IMR-90 (cell line): ENCODE data around the gene G6PC2. TPM values are rescaled to one million over a fixed set of nuclear protein-coding genes. Genes with fewer than 3 reads are reported as not detected.

Experiments
- ATAC-seq: fragments of 200-7000 bp; cut with Tn5 transposase; 2 replicates; pipeline ENCODE4 v1.9.1; 2020; ENCODE audit warnings: low read depth, mild to moderate bottlenecking, moderate library complexity
- BruUV-seq: library from RNA; stranded (reverse); fragments of 400-500 nt; replicated peaks from 2 replicates; lab custom pipeline; 2021; lab: Mats Ljungman, UMichigan
- CTCF ChIA-PET: fragments of 300-600 bp; formaldehyde crosslinking; extraction: SDS; loops from one replicate; lab custom pipeline; 2021; ENCODE audit warnings: antibody characterized with exemption; lab: Yijun Ruan, JAX
- POLR2A ChIA-PET: fragments of 300-600 bp; sonication (Branson Sonifier 250); formaldehyde crosslinking; loops from one replicate; lab custom pipeline; 2022; ENCODE audit warnings: antibody characterized with exemption; ENCODE audit not compliant: unreplicated experiment; lab: Charles Lee
- DNase-seq: peaks from one replicate; pipeline ENCODE4 v3.0.0; 2013
- H2AFZ ChIP-seq: replicated peaks from 2 replicates; pipeline ENCODE3; 2013; ENCODE audit warnings: low read length, mild to moderate bottlenecking; ENCODE audit not compliant: poor library complexity
- H2AK5ac ChIP-seq: 2 replicates; pipeline ENCODE4 v1.6.1; 2013; ENCODE audit warnings: low read depth, low read length, inconsistent platforms
- H2AK9ac ChIP-seq: replicated peaks from 2 replicates; pipeline ENCODE3; 2013; ENCODE audit warnings: mild to moderate bottlenecking, low read depth, low read length, moderate library complexity; ENCODE audit not compliant: poor library complexity
- H2BK120ac ChIP-seq: 2 replicates; pipeline ENCODE4 v1.6.1; 2013; ENCODE audit warnings: low read depth, low read length, inconsistent platforms
- H2BK15ac ChIP-seq: 3 replicates; pipeline ENCODE4 v1.6.1; 2013; ENCODE audit warnings: low read depth, low read length, inconsistent platforms
- H2BK20ac ChIP-seq: 2 replicates; pipeline ENCODE4 v1.6.1; 2013; ENCODE audit warnings: low read depth, mild to moderate bottlenecking, inconsistent platforms, low read length, moderate library complexity
- H2BK5ac ChIP-seq: 2 replicates; pipeline ENCODE4 v1.6.1; 2013; ENCODE audit warnings: mild to moderate bottlenecking, low read depth, low read length, inconsistent platforms; ENCODE audit not compliant: poor library complexity, severe bottlenecking
- H3K14ac ChIP-seq: replicated peaks from 2 replicates; pipeline ENCODE4 v1.6.1; 2013; ENCODE audit warnings: low read depth, low read length, inconsistent platforms
- H3K18ac ChIP-seq: 2 replicates; pipeline ENCODE4 v1.6.1; 2013; ENCODE audit warnings: low read depth, low read length, control low read depth
- H3K23ac ChIP-seq: 2 replicates; pipeline ENCODE4 v1.6.1; 2013; ENCODE audit warnings: low read depth, low read length, inconsistent platforms
- H3K27ac ChIP-seq: 2 replicates; pipeline ENCODE4 v1.5.1; 2013; ENCODE audit warnings: mild to moderate bottlenecking, control low read depth, low read length; ENCODE audit not compliant: insufficient read depth
- H3K27me3 ChIP-seq: 2 replicates; pipeline ENCODE4 v1.6.1; 2013; ENCODE audit warnings: low read length; ENCODE audit not compliant: control insufficient read depth, insufficient read depth
- H3K36me3 ChIP-seq: 2 replicates; pipeline ENCODE4 v1.6.1; 2013; ENCODE audit warnings: low read length, mixed read lengths; ENCODE audit not compliant: control insufficient read depth, insufficient read depth
- H3K4ac ChIP-seq: 2 replicates; pipeline ENCODE4 v1.6.1; 2013; ENCODE audit warnings: low read depth, low read length, inconsistent platforms
- H3K4me1 ChIP-seq: 2 replicates; pipeline ENCODE4 v1.6.1; 2013; ENCODE audit warnings: low read length, mixed read lengths; ENCODE audit not compliant: control insufficient read depth, insufficient read depth
- H3K4me2 ChIP-seq: 2 replicates; pipeline ENCODE4 v1.6.1; 2013; ENCODE audit warnings: low read depth, mild to moderate bottlenecking, control low read depth, low read length, moderate library complexity
- H3K4me3 ChIP-seq: 2 replicates; pipeline ENCODE4 v1.5.1; 2013; ENCODE audit warnings: low read depth, mild to moderate bottlenecking, control low read depth, low read length, moderate library complexity; ENCODE audit not compliant: insufficient read depth
- H3K56ac ChIP-seq: 2 replicates; pipeline ENCODE4 v1.6.1; 2013; ENCODE audit warnings: low read length, inconsistent platforms; ENCODE audit not compliant: insufficient read depth; ENCODE audit errors: extremely low read depth
- H3K79me1 ChIP-seq, 2 experiments: 2 replicates each; pipeline ENCODE4 v1.6.1; 2013; ENCODE audit warnings: low read length in 2 of 2, inconsistent platforms in 1 of 2, low read depth in 1 of 2
- H3K9ac ChIP-seq: 2 replicates; pipeline ENCODE4 v1.6.1; 2013; ENCODE audit warnings: low read depth, low read length, control low read depth
- H3K9me1 ChIP-seq: 2 replicates; pipeline ENCODE4 v1.6.1; 2013; ENCODE audit warnings: low read length, inconsistent platforms; ENCODE audit not compliant: insufficient read depth
- H3K9me3 ChIP-seq: 2 replicates; pipeline ENCODE4 v1.6.1; 2013; ENCODE audit warnings: low read length; ENCODE audit not compliant: control insufficient read depth, insufficient read depth
- H4K20me1 ChIP-seq: 2 replicates; pipeline ENCODE4 v1.6.1; 2013; ENCODE audit warnings: low read length, inconsistent platforms; ENCODE audit not compliant: insufficient read depth
- H4K5ac ChIP-seq: 2 replicates; pipeline ENCODE4 v1.6.1; 2013; ENCODE audit warnings: mild to moderate bottlenecking, low read depth, low read length, control low read depth
- H4K8ac ChIP-seq, 2 experiments: 2 replicates each; pipeline ENCODE4 v1.6.1; 2013; ENCODE audit warnings: low read depth in 2 of 2, low read length in 2 of 2, control low read depth in 1 of 2, inconsistent platforms in 1 of 2
- H4K91ac ChIP-seq: 2 replicates; pipeline ENCODE4 v1.6.1; 2013; ENCODE audit warnings: low read depth, low read length, inconsistent platforms; ENCODE audit not compliant: insufficient read depth
- CEBPB ChIP-seq: IDR thresholded peaks from 2 replicates; pipeline ENCODE4 v1.6.1; 2012; ENCODE audit warnings: low read depth, low read length, improper control_type of control experiment
- FOS ChIP-seq: fragments of 150-350 bp; IDR thresholded peaks from 2 replicates; pipeline ENCODE4 v1.6.1; 2016; ENCODE audit warnings: low read depth, low read length
- RAD21 ChIP-seq: IDR thresholded peaks from 2 replicates; pipeline ENCODE4 v1.6.1; 2012; ENCODE audit warnings: low read length, improper control_type of control experiment
- RFX5 ChIP-seq: IDR thresholded peaks from 2 replicates; pipeline ENCODE4 v1.8.0; 2012; ENCODE audit warnings: low read depth, mild to moderate bottlenecking, low read length, moderate library complexity
- WGBS, 2 experiments: methylation state at CpG; one replicate each; pipeline versions ENCODE4 v1.1.5 to v1.1.7; 2013; ENCODE audit warnings: missing lambda C conversion rate in 2 of 2; ENCODE audit not compliant: insufficient read length in 1 of 2; ENCODE audit errors: extremely low coverage in 2 of 2; 5-methylcytosine and 5-hydroxymethylcytosine counted together
- dilution Hi-C: fragments of 300-500 bp; cut with HindIII; formaldehyde crosslinking; loops from one replicate; pipeline ENCODE4 v1.14.3; 2018; ENCODE audit warnings: low sequenced_read_pairs; ENCODE audit not compliant: unreplicated experiment
- in situ Hi-C: fragments of 300-500 bp; cut with MboI; formaldehyde crosslinking; loops from 3 replicates; pipeline ENCODE4 v1.14.3; 2019; ENCODE audit warnings: low sequenced_read_pairs, inconsistent platforms, mixed read lengths
- intact Hi-C: fragments of 100-400 bp; cut with micrococcal nuclease; formaldehyde crosslinking; loops from 2 replicates; pipeline ENCODE4 v1.10.0; 2022
- polyA plus RNA-seq, 3 experiments: library from polyadenylated mRNA; depleted of rRNA; stranded (reverse); fragments of >200 nt; gene quantifications; 2 replicates each; pipeline ENCODE4 v1.2.3, GENCODE V29; 2012; ENCODE audit warnings: low replicate concordance in 1 of 3
- total RNA-seq: library from RNA; depleted of rRNA; stranded (reverse); fragments of >200 nt; gene quantifications from 2 replicates; pipeline ENCODE4 v1.2.3, GENCODE V29; 2012

Gene G6PC2
- total and polyA plus RNA-seq, 2 of the 4 experiments (the other 2 are of a cell fraction): not detected

DNA sequence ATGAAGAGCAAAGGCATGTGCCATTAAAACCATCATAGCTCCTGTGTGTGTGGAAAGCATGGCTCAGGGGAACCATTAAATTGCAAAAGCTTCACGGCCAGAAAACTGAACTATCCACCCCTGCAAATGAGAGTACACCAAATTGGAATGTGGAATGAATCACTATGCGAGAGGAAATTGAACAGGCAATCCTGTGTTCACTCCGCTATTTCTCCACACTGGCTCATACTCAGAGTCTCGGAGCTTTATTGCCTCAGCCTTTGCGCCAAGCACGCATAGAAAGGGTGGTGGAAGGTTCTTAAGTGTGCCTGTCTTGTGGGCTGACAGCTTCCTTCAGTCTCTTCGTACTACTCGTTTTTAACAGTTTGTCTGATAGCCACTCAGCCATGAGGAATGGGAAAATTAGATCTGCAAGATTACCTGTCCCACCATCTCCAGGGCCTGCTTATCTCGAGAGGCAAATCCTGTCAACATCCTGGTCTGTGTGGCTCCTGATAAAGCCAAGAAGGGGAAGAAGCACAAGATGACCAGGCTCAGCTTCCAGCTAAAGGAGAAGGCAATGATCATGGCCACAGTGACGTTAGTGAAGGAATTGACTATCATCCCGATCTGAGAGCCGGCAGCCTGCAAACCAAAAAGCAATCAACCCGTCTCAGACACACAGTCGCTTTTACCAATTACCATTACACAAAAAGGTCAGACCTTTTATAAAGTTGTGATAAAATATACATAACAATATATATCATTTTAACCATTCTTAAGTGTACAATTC lies 34.9 kb downstream of the G6PC2 start:
- no peak overlapping the region for H3K4ac ChIP-seq
- no peak overlapping the region for H3K18ac ChIP-seq
- ChIA-PET CTCF (interaction anchor here (1.1 kb wide), 1 partner anchor 15 kb away, joined by 3 read pairs; no protein-coding TSS in a partner anchor), POLR2A (no interaction called here)
- no peak overlapping the region for H3K23ac ChIP-seq
- no peak overlapping the region for H3K14ac ChIP-seq
- 80% methylated on average over 1 of the region's 14 CpGs; no CpG with 5 or more reads in 1 of the 2 experiments for WGBS, 2 experiments
- peak; percentile 40 for ATAC-seq
- TF ChIP-seq FOS (no peak), RAD21 (no peak), CEBPB (no peak), RFX5 (no peak)
- no peak overlapping the region for H2BK120ac ChIP-seq
- no peak overlapping the region for H3K56ac ChIP-seq
- dilution Hi-C loops (no loop called here), in situ Hi-C loops (no loop called here), intact Hi-C loops (no loop called here)
- H4K8ac ChIP-seq: no peak overlapping the region
- H3K4me3 ChIP-seq: no peak overlapping the region
- no peak overlapping the region for H2BK20ac ChIP-seq
- H2AK5ac ChIP-seq: no peak overlapping the region
- no peaks in the 10 kb centered on the region for H3K36me3 ChIP-seq
- H3K79me1 ChIP-seq: no peaks in the 10 kb centered on the region
- no peak overlapping the region for H4K91ac ChIP-seq
- no peak overlapping the region for H4K5ac ChIP-seq
- H3K27me3 ChIP-seq: no peaks in the 10 kb centered on the region
- BruUV-seq: no TSS peak
- no peak overlapping the region for H2AK9ac ChIP-seq
- H3K4me2 ChIP-seq: no peak overlapping the region
- no peaks in the 10 kb centered on the region for H3K9me3 ChIP-seq
- no peak overlapping the region for H3K9ac ChIP-seq
- no peak overlapping the region for H2BK5ac ChIP-seq
- H4K20me1 ChIP-seq: no peaks in the 10 kb centered on the region
- H2AFZ ChIP-seq: no peak overlapping the region
- H2BK15ac ChIP-seq: no peak overlapping the region
- H3K9me1 ChIP-seq: no peaks in the 10 kb centered on the region
- no peak overlapping the region for H3K27ac ChIP-seq
- peak; percentile 19 for DNase-seq
- no peaks in the 10 kb centered on the region for H3K4me1 ChIP-seq
